BLaER1 treated with 17β-estradiol and CSF1 and Interleukin-3, amounts not matched to agents 10 nM and 100 nM (cell line): ENCODE data around the gene UBA52.
A peak's percentile ranks its signal among the peaks of the same experiment; 100 is the strongest.
"Not testable (repeated sequence)": the region's sequence is repeated elsewhere in the genome, so short reads cannot be mapped to it uniquely, and the experiment has no call there.

ENCODE experiments used
- H3K27ac ChIP-seq, 11 experiments: shearing (Covaris generic); formaldehyde crosslinking; 2 replicates each; pipeline ENCODE4 v1.8.1; 2022
- H3K27me3 ChIP-seq, 11 experiments: shearing (Covaris generic); formaldehyde crosslinking; 2 replicates each; pipeline ENCODE4 v1.8.1; 2022
- H3K36me3 ChIP-seq, 11 experiments: shearing (Covaris generic); formaldehyde crosslinking; 2 replicates each; pipeline ENCODE4 v1.8.1; 2022
- H3K4me1 ChIP-seq, 10 experiments: shearing (Covaris generic); formaldehyde crosslinking; 2 replicates each; pipeline ENCODE4 v1.8.1; 2022
- H3K4me2 ChIP-seq, 11 experiments: shearing (Covaris generic); formaldehyde crosslinking; 2 replicates each; pipeline ENCODE4 v1.8.1; 2022
- H3K4me3 ChIP-seq, 10 experiments: shearing (Covaris generic); formaldehyde crosslinking; 2 replicates each; pipeline ENCODE4 v1.8.1; 2022
- H3K9ac ChIP-seq, 11 experiments: shearing (Covaris generic); formaldehyde crosslinking; 2 replicates each; pipeline ENCODE4 v1.8.1; 2022
- H3K9me3 ChIP-seq, 11 experiments: shearing (Covaris generic); formaldehyde crosslinking; replicated peaks in 1 of 11; 2 replicates each; pipeline ENCODE4 v1.8.1; 2022
- H4K20me1 ChIP-seq, 11 experiments: shearing (Covaris generic); formaldehyde crosslinking; 2 replicates each; pipeline ENCODE4 v1.8.1; 2022
- Cebpa-rat ChIP-seq, 11 experiments: shearing (Covaris generic); IDR thresholded peaks; 2 replicates each; pipeline ENCODE4 v1.8.1; 2022

The UBA52 gene

GRCh38 chr19:18571564-18572344 is at the start of gene UBA52:
UBA52 (plus strand) TSS chr19:18571857; CDS start chr19:18573301, 1,444 bp downstream.
- Histone ChIP-seq H3K27me3 (no peaks in the 10 kb centered on the region), H3K9me3 (no peaks in the 10 kb centered on the region), H3K27ac (peak within 1 kb of the TSS; percentile 89 to 97 (median 92)), H3K9ac (peak within 1 kb of the TSS; percentile 93 to 99 (median 96)), H3K4me2 (peak within 1 kb of the TSS; percentile 88 to 99 (median 97)), H3K36me3 (peaks cover 66 to 81% (median 76%) of the 10 kb centered on the region in 11 experiments), H3K4me1 (peaks cover 14 to 39% (median 33%) of the 10 kb centered on the region in 10 experiments), H3K4me3 (peak within 1 kb of the TSS; percentile 84 to 98 (median 92)), H4K20me1 (peaks cover 42 to 51% (median 50%) of the 10 kb centered on the region in 11 experiments)
- no peak for TF ChIP-seq Cebpa-rat (IDR thresholded peaks at IDR 0.05)

- peak overlapping the region in 8 of 11 experiments; percentile 1 to 68 (median 43); a peak in 11 of 22 replicates for H3K4me2 ChIP-seq
- peaks cover 0 to 20% (median 0%) of the 10 kb centered on the region in 11 experiments; a peak in 3 of 22 replicates for H3K36me3 ChIP-seq
- peak overlapping the region; percentile 91 to 99 (median 95); a peak in 21 of 22 replicates for H3K27ac ChIP-seq
- peaks cover 23 to 38% (median 31%) of the 10 kb centered on the region in 10 experiments for H3K4me1 ChIP-seq
- no peaks in the 10 kb centered on the region for H3K27me3 ChIP-seq
- peak overlapping the region; percentile 95 to 100 (median 100) for H3K4me3 ChIP-seq
- peak overlapping the region; percentile 94 to 100 (median 97) for H3K9ac ChIP-seq
- 0 out of 22 replicates have a peak, but pooled peaks cover 0 to 5% (median 0%) of the 10 kb centered on the region in 11 experiments for H3K9me3 ChIP-seq
- TF ChIP-seq Cebpa-rat (IDR thresholded peaks at IDR 0.05): no peak
- peaks cover 31 to 45% (median 38%) of the 10 kb centered on the region in 11 experiments for H4K20me1 ChIP-seq
Measured at GRCh38 chr19:18522124-18522861, 49.4 kb upstream of the UBA52 start.

GRCh38 chr19:18522862-18523440 is 48.7 kb upstream of the UBA52 start:
- Histone ChIP-seq H3K9ac (peak overlapping the region in 9 of 11 experiments; percentile 46 to 72 (median 57); a peak in 14 of 22 replicates), H3K4me2 (peak overlapping the region in 8 of 11 experiments; percentile 1 to 68 (median 43); a peak in 11 of 22 replicates), H3K27ac (peak overlapping the region in 10 of 11 experiments; percentile 64 to 86 (median 70); a peak in 19 of 22 replicates), H4K20me1 (peaks cover 24 to 38% (median 31%) of the 10 kb centered on the region in 11 experiments), H3K36me3 (peaks cover 0 to 27% (median 0%) of the 10 kb centered on the region in 11 experiments; a peak in 4 of 22 replicates), H3K4me3 (peak overlapping the region in 2 of 10 experiments; percentile 23 to 38; a peak in 3 of 20 replicates), H3K4me1 (peaks cover 23 to 31% (median 27%) of the 10 kb centered on the region in 10 experiments)
- H3K27me3 ChIP-seq, H3K9me3 ChIP-seq: not testable (repeated sequence)

- Histone ChIP-seq H4K20me1 (peaks cover 15 to 30% (median 23%) of the 10 kb centered on the region in 11 experiments; a peak in 21 of 22 replicates), H3K36me3 (peaks cover 0 to 27% (median 0%) of the 10 kb centered on the region in 11 experiments; a peak in 4 of 22 replicates), H3K9me3 (0 out of 22 replicates have a peak, but pooled peaks cover 0 to 5% (median 0%) of the 10 kb centered on the region in 11 experiments), H3K4me1 (peaks cover 14 to 22% (median 18%) of the 10 kb centered on the region in 10 experiments), H3K27ac (no peak overlapping the region), H3K4me2 (no peak overlapping the region), H3K4me3 (no peak overlapping the region), H3K27me3 (no peaks in the 10 kb centered on the region), H3K9ac (no peak overlapping the region)
- TF ChIP-seq Cebpa-rat (IDR thresholded peaks at IDR 0.05): no peak
Measured at GRCh38 chr19:18523841-18524240, 47.8 kb upstream of the UBA52 start.

- Histone ChIP-seq H3K27ac (no peak overlapping the region), H3K4me2 (no peak overlapping the region)
Measured at GRCh38 chr19:18526316-18526715, 45.3 kb upstream of the UBA52 start.

GRCh38 chr19:18529782-18530181 is 41.9 kb upstream of the UBA52 start:
- peaks cover 14 to 71% (median 35%) of the 10 kb centered on the region in 11 experiments for H3K36me3 ChIP-seq
- H3K4me1 ChIP-seq: peaks cover 0 to 13% (median 0%) of the 10 kb centered on the region in 10 experiments; a peak in 4 of 20 replicates
- H3K4me2 ChIP-seq: no peak overlapping the region
- H3K27ac ChIP-seq: no peak overlapping the region
- H3K4me3 ChIP-seq: no peak overlapping the region
- peak overlapping the region in 3 of 11 experiments; percentile 3 to 38 (median 9); a peak in 3 of 22 replicates for H3K9ac ChIP-seq
- H4K20me1 ChIP-seq: peaks cover 0 to 31% (median 0%) of the 10 kb centered on the region in 11 experiments; a peak in 7 of 22 replicates
- no peaks in the 10 kb centered on the region for H3K27me3 ChIP-seq
- H3K9me3 ChIP-seq: no peaks in the 10 kb centered on the region
- no peak for TF ChIP-seq Cebpa-rat (IDR thresholded peaks at IDR 0.05)

More at GRCh38 chr19:18526316-18526715, 45.3 kb upstream of the UBA52 start:
- no peak overlapping the region for H3K4me3 ChIP-seq
- no peaks in the 10 kb centered on the region for H3K27me3 ChIP-seq
- no peak overlapping the region for H3K9ac ChIP-seq
- TF ChIP-seq Cebpa-rat (IDR thresholded peaks at IDR 0.05): no peak
- H3K36me3 ChIP-seq: peaks cover 0 to 36% (median 10%) of the 10 kb centered on the region in 11 experiments; a peak in 15 of 22 replicates
- H4K20me1 ChIP-seq: peaks cover 0 to 14% (median 4%) of the 10 kb centered on the region in 11 experiments; a peak in 13 of 22 replicates
- H3K9me3 ChIP-seq: 0 out of 22 replicates have a peak, but pooled peaks cover 0 to 4% (median 0%) of the 10 kb centered on the region in 11 experiments
- H3K4me1 ChIP-seq: peaks cover 0 to 18% (median 3%) of the 10 kb centered on the region in 10 experiments; a peak in 8 of 20 replicates

GRCh38 chr19:18531485-18531884 is 40.2 kb upstream of the UBA52 start:
- Histone ChIP-seq H3K27ac (no peak overlapping the region), H3K9me3 (no peaks in the 10 kb centered on the region), H3K27me3 (no peaks in the 10 kb centered on the region), H3K4me3 (no peak overlapping the region), H3K4me1 (peaks cover 0 to 8% (median 0%) of the 10 kb centered on the region in 10 experiments; a peak in 4 of 20 replicates), H4K20me1 (peaks cover 0 to 41% (median 3%) of the 10 kb centered on the region in 11 experiments; a peak in 8 of 22 replicates), H3K36me3 (peaks cover 25 to 88% (median 52%) of the 10 kb centered on the region in 11 experiments), H3K4me2 (no peak overlapping the region), H3K9ac (no peak overlapping the region)
- no peak for TF ChIP-seq Cebpa-rat (IDR thresholded peaks at IDR 0.05)
